GM19328 (cell line): Measurements from ENCODE around the gene USP17L12.
"Not testable (repeated sequence)": the region's sequence is repeated elsewhere in the genome, so short reads cannot be mapped to it uniquely, and the experiment has no call there.

Source experiments
- ATAC-seq: cut with Tn5 transposase; IDR thresholded peaks from one replicate; pipeline ENCODE4 v1.9.1; 2021; ENCODE audit warnings: mild to moderate bottlenecking, moderate library complexity; ENCODE audit not compliant: unreplicated experiment

The USP17L12 gene

GRCh38 chr4:9219852-9220251, at the start of gene USP17L12:
USP17L12 (plus strand) TSS chr4:9220152; CDS start chr4:9220152, 0 bp downstream.
- not testable (repeated sequence) for ATAC-seq

- ATAC-seq, result not testable (repeated sequence)
Measured at GRCh38 chr4:9210357-9210756, 9.6 kb upstream of the USP17L12 start, which contains the start of gene USP17L10. USP17L10 (plus strand) TSS chr4:9210657; CDS start chr4:9210657, 0 bp downstream.

GRCh38 chr4:9214701-9215100, 5.3 kb upstream of the USP17L12 start:
- not testable (repeated sequence) for ATAC-seq

- ATAC-seq, result not testable (repeated sequence)
Measured at GRCh38 chr4:9215105-9215504, 4.8 kb upstream of the USP17L12 start, which contains the start of gene USP17L11. USP17L11 (plus strand) TSS chr4:9215405; CDS start chr4:9215405, 0 bp downstream.

GRCh38 chr4:9224596-9224995, 4.6 kb downstream of the USP17L12 start, which contains the start of gene USP17L13:
USP17L13 (plus strand) TSS chr4:9224896; CDS start chr4:9224896, 0 bp downstream.
- ATAC-seq, result not testable (repeated sequence)

- not testable (repeated sequence) for ATAC-seq
Measured at GRCh38 chr4:9230249-9230648, 10.3 kb downstream of the USP17L12 start.

- not testable (repeated sequence) for ATAC-seq
Measured at GRCh38 chr4:9234085-9234484, 14.1 kb downstream of the USP17L12 start, which contains the start of gene USP17L15. USP17L15 (plus strand) TSS chr4:9234385; CDS start chr4:9234385, 0 bp downstream.

GRCh38 chr4:9238461-9238860, 18.5 kb downstream of the USP17L12 start:
- not testable (repeated sequence) for ATAC-seq

GRCh38 chr4:9243579-9243978, 23.6 kb downstream of the USP17L12 start, which contains the start of gene USP17L17:
USP17L17 (plus strand) TSS chr4:9243879; CDS start chr4:9243879, 0 bp downstream.
- ATAC-seq, result not testable (repeated sequence)

- ATAC-seq, result not testable (repeated sequence)
Measured at GRCh38 chr4:9247953-9248680, 28.2 kb downstream of the USP17L12 start, which contains the start of gene USP17L18. USP17L18 (plus strand) TSS chr4:9248630; CDS start chr4:9248630, 0 bp downstream.

GRCh38 chr4:9253078-9253477, 33.1 kb downstream of the USP17L12 start, which contains the start of gene USP17L19:
USP17L19 (plus strand) TSS chr4:9253378; CDS start chr4:9253378, 0 bp downstream.
- not testable (repeated sequence) for ATAC-seq

- ATAC-seq, result not testable (repeated sequence)
Measured at GRCh38 chr4:9257824-9258223, 37.9 kb downstream of the USP17L12 start, which contains the start of gene USP17L20. USP17L20 (plus strand) TSS chr4:9258124; CDS start chr4:9258124, 0 bp downstream.

- not testable (repeated sequence) for ATAC-seq
Measured at GRCh38 chr4:9262572-9262971, 42.6 kb downstream of the USP17L12 start, which contains the start of gene USP17L21. USP17L21 (plus strand) TSS chr4:9262872; CDS start chr4:9262872, 0 bp downstream.

GRCh38 chr4:9267319-9267718, 47.4 kb downstream of the USP17L12 start, which contains the start of gene USP17L22:
USP17L22 (plus strand) TSS chr4:9267619; CDS start chr4:9267619, 0 bp downstream.
- ATAC-seq, result not testable (repeated sequence)
